Suprapubic skin (tissue), 4 donors: Measurements from ENCODE around the gene SUZ12. TPM values are rescaled to one million over a fixed set of nuclear protein-coding genes. Genes with fewer than 3 reads are reported as not detected.
"Not testable (repeated sequence)": the region's sequence is repeated elsewhere in the genome, so short reads cannot be mapped to it uniquely, and the experiment has no call there.

ENCODE experiments used
- DNase-seq, 2 donors: peaks; one replicate each; pipeline ENCODE4 v3.0.0-alpha.2; 2019; ENCODE audit warnings: low spot score in 2 of 2
- H3K27ac ChIP-seq: fragments of 200-600 bp; sonication (generic); one replicate; pipeline ENCODE4 v1.5.1; 2019
- H3K27me3 ChIP-seq: fragments of 200-600 bp; sonication (generic); one replicate; pipeline ENCODE4 v1.5.1; 2019
- H3K36me3 ChIP-seq: fragments of 200-600 bp; sonication (generic); one replicate; pipeline ENCODE4 v1.5.1; 2019
- H3K4me1 ChIP-seq: fragments of 200-600 bp; sonication (generic); one replicate; pipeline ENCODE4 v1.5.1; 2019
- H3K4me3 ChIP-seq: fragments of 200-600 bp; sonication (generic); one replicate; pipeline ENCODE4 v1.5.1; 2019; ENCODE audit warnings: mild to moderate bottlenecking
- H3K9me3 ChIP-seq: fragments of 200-600 bp; sonication (generic); one replicate; pipeline ENCODE4 v1.5.1; 2019
- EP300 ChIP-seq: sonication (generic); formaldehyde crosslinking; IDR thresholded peaks from one replicate; pipeline ENCODE4 v1.6.1; 2017; ENCODE audit warnings: antibody characterized with exemption
- POLR2A ChIP-seq, 2 donors: fragments of 450-650 bp; IDR thresholded peaks; one replicate each; pipeline ENCODE4 v1.6.1; 2017; ENCODE audit warnings: antibody characterized with exemption in 2 of 2, mild to moderate bottlenecking in 2 of 2, moderate library complexity in 2 of 2
- POLR2AphosphoS5 ChIP-seq, 3 donors: sonication (generic); formaldehyde crosslinking; IDR thresholded peaks; one replicate each; pipeline ENCODE4 v1.6.1; 2017; ENCODE audit warnings: antibody characterized with exemption in 3 of 3
- WGBS: methylation state at CpG from one replicate; pipeline ENCODE4 v1.1.5; 2018; 5-methylcytosine and 5-hydroxymethylcytosine counted together
- total RNA-seq, 4 donors: library from RNA; depleted of rRNA; stranded (reverse); fragments of >200 nt; gene quantifications; one replicate each; pipeline ENCODE4 v1.1.0, GENCODE V29; 2016
- TF ChIP-seq, protein P1 (sequence below), 2 donors: fragments of 200-600 bp in 1 of 2; fragments of 450-650 bp in 1 of 2; sonication (generic) in 1 of 2; IDR thresholded peaks; one replicate each; pipeline ENCODE4 v1.5.1; 2016 to 2019; ENCODE audit warnings: antibody characterized with exemption in 2 of 2, mild to moderate bottlenecking in 1 of 2, moderate library complexity in 1 of 2

Gene SUZ12
- 10 to 100 TPM; 11.5 to 24.4 (median 14.9) TPM for total RNA-seq

DNA sequence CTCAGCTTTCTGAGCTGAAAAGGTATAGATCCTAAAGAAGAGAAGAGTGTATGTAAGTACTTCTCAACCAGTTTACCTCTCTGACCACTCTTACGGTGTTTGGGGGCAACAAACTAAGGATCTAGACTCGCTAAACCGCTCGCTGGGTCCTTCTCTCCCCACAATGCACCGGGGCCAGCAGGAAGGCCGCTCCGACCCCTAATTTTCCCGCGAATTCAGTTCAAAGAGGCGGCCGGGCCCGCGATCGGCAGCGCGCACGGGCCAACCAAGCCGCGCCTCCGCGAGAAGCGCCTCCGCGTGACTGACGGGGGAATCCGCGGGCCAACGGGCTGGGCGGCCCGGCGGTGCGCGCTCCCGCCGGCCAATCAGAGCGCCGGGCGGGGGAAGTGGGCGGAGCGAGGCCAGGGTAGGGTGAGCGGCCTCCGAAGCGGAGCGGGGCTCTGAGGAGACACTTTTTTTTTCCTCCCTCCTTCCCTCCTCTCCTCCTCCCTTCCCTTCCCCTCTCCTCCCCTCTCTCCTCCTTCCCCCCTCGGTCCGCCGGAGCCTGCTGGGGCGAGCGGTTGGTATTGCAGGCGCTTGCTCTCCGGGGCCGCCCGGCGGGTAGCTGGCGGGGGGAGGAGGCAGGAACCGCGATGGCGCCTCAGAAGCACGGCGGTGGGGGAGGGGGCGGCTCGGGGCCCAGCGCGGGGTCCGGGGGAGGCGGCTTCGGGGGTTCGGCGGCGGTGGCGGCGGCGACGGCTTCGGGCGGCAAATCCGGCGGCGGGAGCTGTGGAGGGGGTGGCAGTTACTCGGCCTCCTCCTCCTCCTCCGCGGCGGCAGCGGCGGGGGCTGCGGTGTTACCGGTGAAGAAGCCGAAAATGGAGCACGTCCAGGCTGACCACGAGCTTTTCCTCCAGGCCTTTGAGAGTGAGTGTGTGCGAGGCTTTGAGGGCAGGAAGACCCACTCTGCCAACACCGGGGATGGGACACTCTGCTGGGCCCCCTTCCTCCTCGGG is at the start of gene SUZ12:
Gene SUZ12 (plus strand): TSS at position 393 of the 995 bp plus-strand sequence. CDS start 240 bp downstream, at position 633.
- peak within 1 kb of the TSS; percentile 76 for H3K27ac ChIP-seq
- peak; percentile 80 to 86 for DNase-seq
- H3K4me3 ChIP-seq: peak within 1 kb of the TSS; percentile 68
- peaks cover 19% of the 10 kb centered on the region for H3K4me1 ChIP-seq
- 0% methylated on average over 15 of the region's 93 CpGs for WGBS
- H3K9me3 ChIP-seq, H3K36me3 ChIP-seq, H3K27me3 ChIP-seq: not testable (repeated sequence)
- TF ChIP-seq POLR2A (IDR thresholded peaks at IDR 0.05): peak in 1 of 2 donors; percentile 18

DNA sequence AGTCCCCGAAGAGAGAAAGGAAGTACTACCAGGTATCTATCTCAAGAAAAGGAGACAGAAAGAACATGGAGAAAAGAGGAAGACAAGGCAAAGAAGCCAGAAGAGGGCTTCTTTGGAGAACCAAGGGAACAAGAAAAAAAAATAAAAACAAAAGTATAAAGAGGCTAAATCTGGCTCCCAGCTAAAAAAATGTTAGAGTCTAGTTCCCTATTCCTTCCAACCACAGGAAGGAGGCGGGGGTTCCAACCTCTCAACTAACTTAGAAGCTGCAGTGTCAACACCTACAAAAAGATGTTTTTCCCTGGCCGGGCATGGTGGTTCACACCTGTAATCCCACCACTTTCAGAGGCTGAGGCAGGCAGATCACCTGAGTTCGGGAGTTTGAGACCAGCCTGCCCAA is 48.7 kb upstream of the SUZ12 start:
- peaks cover 99% of the 10 kb centered on the region for H3K36me3 ChIP-seq
- H3K9me3 ChIP-seq: no peaks in the 10 kb centered on the region
- no peak for DNase-seq
- no peak overlapping the region for H3K27ac ChIP-seq
- no peak overlapping the region for H3K4me3 ChIP-seq
- no peaks in the 10 kb centered on the region for H3K27me3 ChIP-seq
- no peak for TF ChIP-seq POLR2A (IDR thresholded peaks at IDR 0.05)
- no peak for TF ChIP-seq EP300
- TF ChIP-seq, protein P1, sequence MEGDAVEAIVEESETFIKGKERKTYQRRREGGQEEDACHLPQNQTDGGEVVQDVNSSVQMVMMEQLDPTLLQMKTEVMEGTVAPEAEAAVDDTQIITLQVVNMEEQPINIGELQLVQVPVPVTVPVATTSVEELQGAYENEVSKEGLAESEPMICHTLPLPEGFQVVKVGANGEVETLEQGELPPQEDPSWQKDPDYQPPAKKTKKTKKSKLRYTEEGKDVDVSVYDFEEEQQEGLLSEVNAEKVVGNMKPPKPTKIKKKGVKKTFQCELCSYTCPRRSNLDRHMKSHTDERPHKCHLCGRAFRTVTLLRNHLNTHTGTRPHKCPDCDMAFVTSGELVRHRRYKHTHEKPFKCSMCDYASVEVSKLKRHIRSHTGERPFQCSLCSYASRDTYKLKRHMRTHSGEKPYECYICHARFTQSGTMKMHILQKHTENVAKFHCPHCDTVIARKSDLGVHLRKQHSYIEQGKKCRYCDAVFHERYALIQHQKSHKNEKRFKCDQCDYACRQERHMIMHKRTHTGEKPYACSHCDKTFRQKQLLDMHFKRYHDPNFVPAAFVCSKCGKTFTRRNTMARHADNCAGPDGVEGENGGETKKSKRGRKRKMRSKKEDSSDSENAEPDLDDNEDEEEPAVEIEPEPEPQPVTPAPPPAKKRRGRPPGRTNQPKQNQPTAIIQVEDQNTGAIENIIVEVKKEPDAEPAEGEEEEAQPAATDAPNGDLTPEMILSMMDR (IDR thresholded peaks at IDR 0.05): no peak
- no peak for TF ChIP-seq POLR2AphosphoS5 (IDR thresholded peaks at IDR 0.05)
- 90% methylated on average over 4 of the region's 4 CpGs for WGBS
- H3K4me1 ChIP-seq: no peaks in the 10 kb centered on the region

- peaks cover 30% of the 10 kb centered on the region for H3K36me3 ChIP-seq
- H3K27ac ChIP-seq: peak overlapping the region; percentile 47
- no peaks in the 10 kb centered on the region for H3K27me3 ChIP-seq
- H3K4me3 ChIP-seq: peak overlapping the region; percentile 69
- no peaks in the 10 kb centered on the region for H3K9me3 ChIP-seq
- DNase-seq: no peak
- TF ChIP-seq, protein P1 (IDR thresholded peaks at IDR 0.05): no peak
- TF ChIP-seq POLR2AphosphoS5 (IDR thresholded peaks at IDR 0.05) (no peak), EP300 (no peak)
- 6% methylated on average over 5 of the region's 5 CpGs for WGBS
- H3K4me1 ChIP-seq: peaks cover 12% of the 10 kb centered on the region
Observed at GRCh38 chr17:31900877-31901276, 35.9 kb upstream of the SUZ12 start.

DNA sequence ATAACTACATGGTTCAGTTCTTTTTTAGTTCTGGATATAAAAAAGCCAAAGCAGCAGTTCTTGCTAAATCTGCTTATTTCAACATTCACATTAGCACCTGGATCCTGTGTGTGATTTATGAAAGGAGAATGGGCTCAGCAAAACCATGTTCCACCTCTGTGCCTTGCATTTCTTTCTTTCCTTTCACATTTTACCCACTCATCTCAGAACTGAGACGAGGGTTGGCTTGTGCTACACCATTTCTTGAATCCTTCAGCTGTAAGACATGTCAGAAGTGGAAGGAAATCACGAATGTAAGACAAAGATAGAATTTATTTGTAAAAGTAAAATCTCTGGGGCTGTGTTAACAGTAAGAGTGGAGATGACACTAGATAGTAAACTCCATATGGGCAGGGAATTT is 34.1 kb upstream of the SUZ12 start:
- no peak for DNase-seq
- Histone ChIP-seq H3K4me1 (peaks cover 16% of the 10 kb centered on the region), H3K27me3 (no peaks in the 10 kb centered on the region), H3K27ac (no peak overlapping the region), H3K4me3 (no peak overlapping the region), H3K36me3 (peaks cover 16% of the 10 kb centered on the region), H3K9me3 (no peaks in the 10 kb centered on the region)
- no peak for TF ChIP-seq POLR2A (IDR thresholded peaks at IDR 0.05)
- TF ChIP-seq, protein P1 (IDR thresholded peaks at IDR 0.05): no peak
- TF ChIP-seq EP300: no peak
- TF ChIP-seq POLR2AphosphoS5 (IDR thresholded peaks at IDR 0.05): no peak
- 65% methylated on average over 2 of the region's 2 CpGs for WGBS

GRCh38 chr17:31903401-31903800 is 33.4 kb upstream of the SUZ12 start:
- Histone ChIP-seq H3K4me1 (peaks cover 20% of the 10 kb centered on the region), H3K9me3 (no peaks in the 10 kb centered on the region), H3K27ac (no peak overlapping the region), H3K27me3 (no peaks in the 10 kb centered on the region), H3K36me3 (peaks cover 10% of the 10 kb centered on the region), H3K4me3 (no peak overlapping the region)
- TF ChIP-seq POLR2AphosphoS5 (IDR thresholded peaks at IDR 0.05) (no peak), POLR2A (IDR thresholded peaks at IDR 0.05) (no peak), EP300 (no peak)
- TF ChIP-seq, protein P1 (IDR thresholded peaks at IDR 0.05): no peak
- WGBS: 96% methylated on average over 16 of the region's 16 CpGs
- no peak for DNase-seq
